ENCODE measurements around the gene XDH. TPM values are rescaled to one million over a fixed set of nuclear protein-coding genes. Genes with fewer than 3 reads are reported as not detected.
A peak's percentile ranks its signal among the peaks of the same experiment; 100 is the strongest.

XDH gene
- total RNA-seq, 1 experiment from 2014 or later = 0.89 TPM

- DNase-seq (ENCODE audit: low read depth) = no peak
These were observed 83.4 kb downstream of the XDH start for GRCh38 chr2:31331156-31331555.

- DNase-seq (ENCODE audit: low read depth) = no peak
These were observed 85.4 kb downstream of the XDH start for GRCh38 chr2:31329081-31329625.

DNA sequence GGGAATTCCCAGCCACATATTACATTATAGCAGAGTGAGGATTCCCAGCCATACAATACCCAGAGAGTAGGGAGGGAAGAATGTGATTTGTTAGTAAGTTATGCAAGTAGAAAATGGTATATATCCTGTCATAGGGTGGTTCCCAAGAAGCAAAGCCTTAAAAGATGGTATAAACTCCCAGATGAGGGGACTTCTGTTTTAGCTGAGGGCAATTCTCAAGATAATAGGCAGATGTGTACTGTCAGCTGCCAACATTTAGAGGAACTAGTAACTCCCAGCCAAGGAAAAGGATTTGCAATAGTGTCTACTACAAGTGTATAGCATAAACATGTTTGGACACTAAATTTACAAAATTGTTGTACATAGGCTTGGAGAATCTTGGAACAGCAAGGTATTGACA lies 86.5 kb downstream of the XDH start:
- DNase-seq (ENCODE audit: low read depth) = no peak

- DNase-seq (ENCODE audit: low read depth) = no peak
These were observed 87.0 kb downstream of the XDH start for GRCh38 chr2:31327505-31327904.

DNA sequence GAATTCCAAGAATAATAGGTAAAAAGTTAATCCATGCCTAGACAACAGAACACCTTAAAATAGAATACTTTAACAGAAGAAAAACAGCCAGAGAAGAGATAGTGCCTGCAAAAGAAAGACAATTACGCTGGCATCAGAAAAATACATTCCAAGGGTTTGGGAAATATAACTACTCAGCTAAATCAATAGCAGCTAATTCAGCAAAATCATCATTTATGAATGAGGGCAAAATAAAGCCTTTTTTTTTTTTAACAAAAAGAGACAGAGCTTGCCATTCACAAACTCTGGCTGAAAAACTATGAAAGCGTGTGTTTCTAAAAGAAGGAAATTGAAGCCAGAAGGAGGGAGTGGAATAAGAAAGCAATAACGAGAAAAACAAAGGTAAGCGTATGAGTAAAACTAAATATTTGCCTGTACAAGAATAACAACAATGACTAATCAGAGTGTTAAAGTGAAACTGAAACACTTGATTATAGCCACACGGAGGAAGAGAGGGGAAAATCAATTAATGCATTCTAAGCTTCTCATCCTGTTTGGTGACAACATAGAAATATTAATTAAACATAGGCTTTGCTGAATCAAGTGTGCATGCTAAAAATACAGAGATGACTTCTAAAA lies 90.4 kb downstream of the XDH start:
- DNase-seq (ENCODE audit: low read depth) = peak; percentile 36

- DNase-seq (ENCODE audit: low read depth) = peak; percentile 28
These were observed 92.2 kb downstream of the XDH start for GRCh38 chr2:31322371-31322770.

DNA sequence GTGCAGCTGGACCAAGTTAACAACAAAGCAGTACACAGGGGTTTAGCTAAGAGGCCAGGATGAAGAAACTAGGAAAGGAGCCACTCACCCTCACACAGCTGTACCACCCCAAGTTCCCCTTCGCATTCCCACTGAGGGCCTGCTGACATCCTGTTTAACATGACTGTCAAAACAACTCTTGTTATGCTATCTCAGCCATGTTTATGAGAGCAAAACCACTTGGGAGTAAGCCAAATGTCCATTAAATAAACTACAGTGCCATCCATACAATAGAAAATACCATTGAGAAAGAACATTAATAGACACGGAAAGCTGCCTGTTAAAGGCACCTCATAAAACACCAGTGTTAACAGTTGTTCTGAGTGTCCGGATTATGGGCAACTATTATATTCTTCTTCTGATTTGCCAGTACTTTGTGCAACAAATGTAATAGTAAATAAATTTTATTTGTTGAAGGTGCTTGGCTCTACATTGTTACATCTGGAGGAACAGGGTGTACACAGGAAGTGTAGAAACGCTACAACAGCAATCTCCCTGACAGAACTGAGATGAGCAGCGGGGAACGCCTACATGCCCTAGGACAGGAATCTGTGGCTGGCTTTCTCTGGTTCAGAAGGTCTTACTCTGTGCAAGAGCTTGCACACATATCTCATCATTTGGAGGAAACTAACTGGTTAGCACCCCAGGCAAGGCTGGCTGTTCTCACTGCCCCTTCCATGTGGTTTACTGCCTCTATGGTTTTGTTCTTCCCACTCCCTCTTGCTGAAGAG lies 95.0 kb downstream of the XDH start:
- DNase-seq (ENCODE audit: low read depth) = peak; percentile 74

DNA sequence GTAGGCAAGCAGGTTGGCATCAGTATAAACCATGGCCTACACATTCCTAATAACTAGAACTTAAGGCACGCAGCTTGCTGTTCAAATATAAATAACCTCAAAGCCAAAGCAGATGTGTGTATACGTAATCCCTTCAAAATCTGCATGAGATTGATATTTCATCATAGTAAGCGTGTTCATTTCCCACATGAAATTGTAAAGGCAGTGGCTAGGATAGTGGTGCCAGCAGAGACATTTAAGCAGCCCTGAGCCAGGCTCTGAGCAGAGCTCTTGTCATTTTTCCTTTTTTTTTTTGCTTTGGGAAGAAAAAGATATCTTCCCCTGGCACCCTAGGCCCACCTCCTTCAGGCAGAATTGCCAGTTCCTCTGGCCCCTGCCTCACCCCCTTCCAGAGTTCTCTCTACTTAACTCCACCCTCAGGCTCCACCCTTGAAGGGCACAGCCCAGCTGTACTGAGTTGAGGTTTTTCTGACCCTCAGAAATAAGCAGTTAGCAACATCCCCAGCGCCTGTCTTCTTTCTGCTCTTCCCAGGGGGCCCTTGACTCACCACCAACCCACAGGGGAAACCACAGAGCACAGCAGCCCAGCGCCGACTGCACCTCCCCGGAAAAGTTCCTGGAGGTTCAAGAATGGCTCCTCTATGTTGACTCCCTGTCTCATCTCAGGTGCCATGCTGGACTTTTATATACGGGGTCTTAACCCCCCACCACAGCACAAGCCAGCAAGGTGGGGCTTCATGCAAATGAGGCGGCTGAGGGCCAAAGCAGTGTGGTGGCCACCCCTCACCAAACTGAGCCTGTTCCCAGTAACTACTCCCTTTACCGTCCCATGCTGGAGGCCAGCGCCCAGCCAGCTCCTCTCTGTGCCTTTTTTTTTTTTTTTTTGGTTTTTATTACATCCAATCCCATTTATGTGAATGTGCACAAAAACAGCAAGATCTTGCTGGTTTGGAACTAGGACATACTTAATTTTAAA lies 95.9 kb downstream of the XDH start:
- peak; percentile 90 for DNase-seq (ENCODE audit: low read depth)

GRCh38 chr2:31317396-31317795 lies 97.1 kb downstream of the XDH start:
- DNase-seq (ENCODE audit: low read depth) = no peak

DNA sequence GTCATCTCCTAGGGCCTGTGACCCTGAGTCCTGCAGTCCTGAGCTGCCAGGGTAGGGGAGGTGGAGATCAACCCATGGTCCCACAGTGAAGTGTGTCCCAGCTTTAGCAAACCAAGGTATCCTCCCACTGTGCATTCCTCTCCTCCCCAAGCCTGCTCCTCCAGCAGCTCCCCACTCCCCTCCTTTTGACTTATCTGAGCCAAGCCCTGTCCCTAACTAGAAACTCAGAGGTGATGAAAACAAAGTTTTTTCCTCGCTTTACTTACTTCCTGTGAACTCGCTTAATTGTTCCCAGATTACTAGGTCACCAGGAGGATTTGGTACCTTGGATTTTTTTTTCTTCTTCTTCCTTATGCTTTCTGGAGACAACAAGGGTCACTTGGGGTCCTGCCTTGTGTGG lies 99.8 kb downstream of the XDH start:
- DNase-seq (ENCODE audit: low read depth) = no peak

DNA sequence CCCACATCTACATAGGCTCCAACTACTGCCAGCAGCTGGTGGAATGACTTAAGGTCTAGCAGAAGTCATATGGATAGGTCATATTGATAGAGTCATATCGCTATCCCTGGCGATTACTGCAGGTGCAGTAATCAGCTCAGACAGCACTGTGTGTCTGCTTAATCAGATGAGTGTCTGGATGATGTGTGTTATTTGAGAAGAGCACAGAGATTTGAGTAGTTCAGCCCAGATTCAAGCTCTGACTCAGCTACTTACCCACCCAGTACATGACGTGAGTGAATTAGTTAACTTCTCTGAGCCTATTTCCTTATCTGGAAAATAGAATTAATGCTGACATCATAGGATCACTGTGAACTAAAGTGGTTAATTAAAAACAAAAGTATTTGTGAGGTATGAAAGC lies 101.6 kb downstream of the XDH start:
- DNase-seq (ENCODE audit: low read depth) = peak; percentile 43

DNA sequence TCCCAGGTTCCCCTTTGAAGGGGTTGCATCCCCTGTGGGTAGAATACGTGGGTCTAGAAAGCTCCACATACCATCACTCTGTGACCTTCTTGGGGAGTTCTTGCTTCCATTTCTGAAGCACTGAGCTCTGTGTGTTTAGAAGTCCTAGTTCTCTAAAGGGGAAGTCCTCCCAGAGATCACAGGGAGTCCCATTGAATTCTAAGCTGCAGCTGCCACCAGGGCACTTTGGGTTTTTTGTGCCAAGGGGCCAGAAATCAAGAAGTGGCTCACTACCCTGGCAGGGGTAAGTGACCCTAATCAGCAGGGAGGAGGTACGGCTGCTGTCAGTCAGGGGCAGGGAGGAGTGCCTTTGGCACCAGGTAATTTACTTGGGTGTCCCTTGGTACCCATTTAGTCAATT lies 109.7 kb downstream of the XDH start:
- DNase-seq (ENCODE audit: low read depth) = no peak

- no peak for DNase-seq (ENCODE audit: low read depth)
These were observed 111.5 kb downstream of the XDH start for GRCh38 chr2:31302940-31303563.

GRCh38 chr2:31300309-31300708 lies 114.2 kb downstream of the XDH start:
- no peak for DNase-seq (ENCODE audit: low read depth)

GRCh38 chr2:31299547-31299946 lies 115.0 kb downstream of the XDH start:
- no peak for DNase-seq (ENCODE audit: low read depth)

DNA sequence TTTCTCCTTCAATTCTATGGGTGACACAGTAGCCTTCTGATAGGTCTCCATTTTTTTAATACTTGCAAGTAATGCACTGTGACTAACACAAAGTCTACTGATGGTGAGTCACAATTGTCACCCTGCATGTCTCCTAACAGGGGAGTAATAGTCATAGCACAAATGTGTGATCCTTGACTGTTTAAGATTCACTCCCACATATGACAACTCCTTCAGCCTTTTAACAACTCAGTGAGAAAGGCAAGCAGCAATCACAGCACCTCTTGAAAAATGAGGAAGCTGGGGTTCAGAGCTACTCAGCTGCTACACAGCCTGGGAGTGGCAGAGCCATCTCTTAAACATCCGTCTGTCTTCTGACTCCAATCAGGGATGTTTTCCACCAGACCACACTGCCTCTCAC lies 116.8 kb downstream of the XDH start:
- peak; percentile 84 for DNase-seq (ENCODE audit: low read depth)

DNA sequence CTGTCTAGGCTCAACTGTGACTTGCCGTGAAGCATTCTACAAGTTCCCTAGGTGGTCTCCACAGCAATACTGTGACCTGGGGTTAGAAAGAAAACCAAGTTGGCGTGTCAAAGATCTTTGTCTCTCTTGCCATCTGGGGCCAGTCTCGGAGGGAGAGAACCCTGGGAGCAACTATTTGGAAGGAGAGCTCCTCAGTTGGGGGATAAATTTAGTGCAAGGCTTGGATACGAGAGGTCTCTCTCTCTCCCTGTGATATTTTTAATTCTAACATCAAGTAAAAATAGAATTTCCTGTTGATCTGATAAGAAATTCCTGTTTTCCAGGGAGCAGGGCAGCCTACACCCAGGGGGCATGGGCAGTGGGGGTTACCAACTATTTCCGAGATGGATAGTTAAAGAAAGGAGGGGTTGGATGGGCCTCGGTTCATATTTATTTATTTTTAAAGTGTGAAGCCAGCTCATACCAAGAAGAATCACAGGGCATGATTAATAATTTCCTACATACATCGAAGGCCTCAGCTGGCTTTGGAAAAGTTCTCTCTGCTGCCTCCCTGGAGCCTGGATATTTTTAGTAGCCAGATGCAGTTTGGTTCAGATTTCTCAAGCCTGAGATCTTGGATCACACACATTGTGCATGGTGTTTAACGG lies 117.8 kb downstream of the XDH start:
- peak; percentile 79 for DNase-seq (ENCODE audit: low read depth)

DNA sequence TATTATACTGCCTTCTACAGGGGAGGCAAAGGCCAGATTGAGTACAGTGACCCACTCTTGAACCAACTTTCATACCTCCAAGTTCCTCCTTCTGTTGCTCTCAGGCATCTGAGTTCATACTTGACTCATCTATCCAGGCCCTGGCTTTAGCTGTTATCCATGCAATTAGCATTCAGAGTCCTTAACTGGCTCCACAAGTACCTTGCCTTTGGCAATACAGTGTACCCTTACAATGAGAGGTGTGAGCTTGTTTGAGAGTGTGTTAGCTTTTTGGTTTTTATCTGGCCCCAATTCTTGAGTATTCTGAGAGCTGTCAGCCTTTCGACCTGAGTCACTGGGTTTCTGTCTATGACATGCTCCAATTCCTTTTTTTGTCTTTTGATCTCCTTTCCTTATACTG lies 120.3 kb downstream of the XDH start:
- DNase-seq (ENCODE audit: low read depth) = peak; percentile 69

DNA sequence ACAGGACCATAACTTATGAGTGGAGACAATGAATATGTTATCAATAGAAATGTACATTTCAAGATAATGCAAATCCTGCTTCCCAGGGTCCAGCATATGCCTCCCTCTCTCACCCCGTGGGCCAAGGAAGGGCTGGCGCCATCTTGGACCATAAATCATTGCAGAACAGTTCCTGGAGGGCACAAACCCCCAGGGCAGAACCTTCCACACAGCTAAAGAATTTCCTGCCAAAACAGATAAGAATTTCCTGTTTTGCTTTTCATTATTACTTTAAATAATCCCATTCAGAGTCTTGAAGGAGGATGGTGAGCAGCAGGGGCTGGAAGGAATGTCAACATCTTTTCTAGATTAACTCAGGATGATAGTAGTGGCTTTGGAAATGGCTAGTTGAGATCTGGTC lies 126.9 kb downstream of the XDH start:
- peak; percentile 87 for DNase-seq (ENCODE audit: low read depth)

DNA sequence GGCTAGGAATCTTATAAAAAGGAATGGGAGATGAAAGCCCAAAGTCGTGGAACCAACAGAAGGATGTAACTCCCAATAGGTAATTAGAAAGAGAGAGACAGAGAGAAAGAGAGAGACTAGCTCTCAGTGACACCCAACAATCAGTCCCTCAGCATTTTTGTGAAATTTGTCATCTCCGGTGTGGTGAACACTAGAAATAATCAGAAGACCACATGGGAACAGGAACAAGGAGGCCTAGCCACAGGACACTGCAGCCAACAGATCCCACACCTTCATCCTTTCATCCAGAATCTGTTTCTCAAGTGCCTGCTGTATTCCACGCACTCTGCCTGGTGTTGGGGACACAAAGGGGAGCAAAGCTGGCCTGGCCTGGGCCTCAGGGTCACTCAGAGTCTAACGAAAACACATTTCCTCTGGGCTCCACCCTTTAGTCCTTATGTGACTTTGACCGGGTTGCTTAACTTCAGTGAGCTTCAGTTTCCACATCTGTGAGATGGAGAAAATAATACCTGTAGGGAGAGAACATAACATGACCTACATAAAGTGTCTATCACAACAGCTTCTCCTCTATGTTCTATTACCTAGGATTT lies 127.5 kb downstream of the XDH start:
- peak; percentile 98 for DNase-seq (ENCODE audit: low read depth)

DNA sequence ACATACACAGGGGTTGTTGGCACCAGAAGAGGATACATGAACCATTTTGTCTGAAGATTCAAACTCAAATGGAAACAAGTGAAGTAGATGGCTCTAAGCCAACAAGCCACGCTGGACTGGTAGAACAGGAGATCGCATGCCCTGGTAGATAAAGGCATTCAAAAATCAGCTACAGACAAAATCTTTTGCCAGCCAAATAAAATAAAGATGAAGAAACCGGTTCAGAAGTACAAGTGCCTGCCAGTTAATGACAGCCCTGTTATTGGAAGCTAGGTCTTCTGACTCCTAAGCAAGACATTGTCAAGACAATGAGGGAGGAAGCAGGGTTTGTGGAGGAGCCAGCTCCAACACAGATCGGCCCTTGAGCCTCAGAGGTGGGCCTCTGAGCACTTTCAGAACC lies 128.3 kb downstream of the XDH start:
- peak; percentile 43 for DNase-seq (ENCODE audit: low read depth)
